SK-N-MC (cell line): ENCODE measurements around the gene BDKRB1.

Experiments used
- DNase-seq: peaks from one replicate; pipeline ENCODE4 v3.0.0-alpha.2; 2011; ENCODE audit warnings: low read depth, low spot score
- H3K27ac ChIP-seq: fragments of 200-600 bp; sonication (generic); 2 replicates; pipeline ENCODE4 v1.5.1; 2016; ENCODE audit warnings: mixed run types
- H3K36me3 ChIP-seq: fragments of 200-600 bp; sonication (generic); 2 replicates; pipeline ENCODE4 v1.6.1; 2017; ENCODE audit warnings: antibody characterized with exemption, low read length, mixed read lengths; ENCODE audit not compliant: insufficient read depth
- H3K4me3 ChIP-seq: fragments of 200-600 bp; sonication (generic); 2 replicates; pipeline ENCODE4 v1.5.1; 2016
- H3K9ac ChIP-seq: fragments of 200-600 bp; sonication (generic); 2 replicates; pipeline ENCODE4 v1.8.0; 2017; ENCODE audit warnings: mixed run types, mixed read lengths; ENCODE audit not compliant: insufficient read length
- H3K9me3 ChIP-seq: fragments of 200-600 bp; sonication (generic); 2 replicates; pipeline ENCODE4 v1.6.1; 2017; ENCODE audit warnings: low read depth, mild to moderate bottlenecking, antibody characterized with exemption, low read length, moderate library complexity, mixed read lengths
- EZH2 ChIP-seq: fragments of 200-600 bp; sonication (generic); IDR thresholded peaks from one replicate; pipeline ENCODE4 v1.6.1; 2017; ENCODE audit warnings: antibody characterized with exemption
- FOXP2 ChIP-seq: optimal IDR thresholded peaks from 2 replicates; pipeline ENCODE3; 2011; ENCODE audit warnings: mild to moderate bottlenecking, moderate library complexity; ENCODE audit not compliant: insufficient read depth; ENCODE audit errors: extremely low read length, control extremely low read depth
- POLR2AphosphoS5 ChIP-seq: IDR thresholded peaks from 2 replicates; pipeline ENCODE4 v1.6.1; 2012; ENCODE audit warnings: mild to moderate bottlenecking, low read depth, low read length, borderline replicate concordance

The BDKRB1 gene

GRCh38 chr14:96284430-96284829 is 28.4 kb downstream of the BDKRB1 start:
- Histone ChIP-seq H3K27ac (no peak overlapping the region), H3K4me3 (no peak overlapping the region), H3K36me3 (peaks cover 13% of the 10 kb centered on the region; the same call in 1 of the 2 replicates), H3K9me3 (no peaks in the 10 kb centered on the region), H3K9ac (no peak overlapping the region)
- DNase-seq = no peak
- no peak for TF ChIP-seq POLR2AphosphoS5
- no peak for TF ChIP-seq EZH2
- no peak for TF ChIP-seq FOXP2

DNA sequence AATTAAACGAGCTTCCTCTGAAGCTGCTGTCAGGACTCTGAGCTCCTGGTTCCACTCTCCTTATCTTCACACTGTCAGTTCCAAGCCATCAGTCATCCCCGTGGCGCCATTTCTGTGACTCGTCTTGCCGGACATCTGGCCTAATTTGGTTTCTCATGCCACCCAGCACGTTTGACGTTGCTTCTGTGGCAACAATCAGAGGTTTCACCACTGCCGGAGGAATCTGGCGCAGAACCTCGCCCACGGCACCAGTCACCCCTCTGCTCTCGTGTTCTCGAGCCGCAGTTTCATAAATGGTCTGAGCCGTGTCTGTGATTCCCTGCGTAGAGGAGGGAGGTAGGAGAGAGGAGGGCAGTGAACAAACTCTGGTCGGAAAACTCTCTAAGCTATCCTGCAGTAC is 29.7 kb downstream of the BDKRB1 start:
- peaks cover 25% of the 10 kb centered on the region for H3K36me3 ChIP-seq
- TF ChIP-seq POLR2AphosphoS5 (no peak), FOXP2 (no peak), EZH2 (no peak)
- H3K27ac ChIP-seq = no peak overlapping the region
- DNase-seq = no peak
- H3K9me3 ChIP-seq = no peaks in the 10 kb centered on the region
- H3K9ac ChIP-seq = no peak overlapping the region
- no peak overlapping the region for H3K4me3 ChIP-seq

- no peak for TF ChIP-seq EZH2
- TF ChIP-seq FOXP2 = no peak
- no peak for TF ChIP-seq POLR2AphosphoS5
- H3K9me3 ChIP-seq = no peaks in the 10 kb centered on the region
- no peak for DNase-seq
- H3K4me3 ChIP-seq = no peak overlapping the region
- H3K9ac ChIP-seq = no peak overlapping the region
- no peak overlapping the region for H3K27ac ChIP-seq
- H3K36me3 ChIP-seq = peaks cover 29% of the 10 kb centered on the region
Observed at GRCh38 chr14:96286251-96286650, 30.2 kb downstream of the BDKRB1 start.

DNA sequence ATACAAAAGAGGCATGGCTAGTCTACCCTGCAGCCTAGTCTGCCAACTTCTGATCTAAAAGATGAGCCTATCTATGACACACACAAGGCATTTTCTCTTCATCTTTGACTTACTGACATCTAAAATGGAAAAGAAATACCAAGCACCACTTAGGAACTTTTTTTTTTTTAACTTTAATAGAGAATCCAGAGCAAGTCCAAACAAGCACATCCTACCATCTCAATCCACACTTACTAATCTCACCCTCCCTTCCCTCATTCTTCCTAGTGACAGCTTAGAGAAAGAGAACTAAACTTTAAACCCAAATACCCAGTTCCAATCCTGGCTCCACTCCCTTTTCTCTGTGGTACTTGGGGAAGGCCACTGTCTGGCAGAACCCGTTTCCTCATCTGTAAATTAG is 31.8 kb downstream of the BDKRB1 start:
- Histone ChIP-seq H3K4me3 (no peak overlapping the region), H3K27ac (no peak overlapping the region), H3K9me3 (no peaks in the 10 kb centered on the region), H3K36me3 (peaks cover 29% of the 10 kb centered on the region), H3K9ac (no peak overlapping the region)
- no peak for DNase-seq
- no peak for TF ChIP-seq EZH2
- no peak for TF ChIP-seq POLR2AphosphoS5
- TF ChIP-seq FOXP2 = no peak

DNA sequence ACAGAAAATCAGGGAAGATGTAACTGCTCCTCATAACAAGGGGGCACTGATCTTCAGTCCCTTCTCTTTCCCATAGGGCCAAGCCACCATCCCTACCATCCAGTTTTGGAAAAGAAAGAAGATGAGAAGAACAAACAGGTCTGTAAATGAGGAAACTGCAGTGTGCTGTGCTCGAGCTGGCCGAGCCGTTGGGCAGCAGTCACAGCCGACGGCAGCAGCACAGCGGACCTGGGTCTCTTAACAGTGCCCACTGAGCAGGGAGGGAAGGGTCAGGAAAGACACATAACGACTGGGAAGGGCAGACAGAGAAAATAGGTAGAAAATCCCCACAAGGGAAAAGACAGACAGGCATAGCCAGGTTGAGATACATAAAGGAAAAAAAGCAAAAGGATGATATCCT is 38.2 kb downstream of the BDKRB1 start:
- Histone ChIP-seq H3K27ac (no peak overlapping the region), H3K9me3 (no peaks in the 10 kb centered on the region), H3K9ac (no peak overlapping the region), H3K4me3 (no peak overlapping the region), H3K36me3 (peaks cover 18% of the 10 kb centered on the region)
- TF ChIP-seq POLR2AphosphoS5 (no peak), EZH2 (no peak), FOXP2 (no peak)
- DNase-seq = no peak

DNA sequence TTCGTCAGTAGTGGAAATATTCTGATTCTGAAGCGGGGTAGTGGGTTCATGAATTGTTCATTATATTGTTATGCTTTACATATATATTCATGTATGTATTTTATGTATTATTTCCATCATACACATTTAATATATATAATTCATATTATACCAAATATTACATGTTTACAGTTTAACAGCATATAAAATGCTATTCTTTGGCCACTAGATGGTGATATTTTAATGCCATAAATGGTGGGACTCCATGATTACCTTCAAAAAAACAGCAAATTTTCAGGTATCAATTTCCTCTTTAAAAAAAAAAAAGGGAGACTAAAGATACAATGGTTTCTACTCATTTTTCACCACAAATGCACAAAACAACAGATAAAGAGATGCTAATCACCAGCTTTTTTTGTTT is 41.0 kb downstream of the BDKRB1 start:
- no peak for DNase-seq
- TF ChIP-seq POLR2AphosphoS5 (no peak), FOXP2 (no peak), EZH2 (no peak)
- H3K9me3 ChIP-seq = no peaks in the 10 kb centered on the region
- no peak overlapping the region for H3K4me3 ChIP-seq
- H3K9ac ChIP-seq = no peak overlapping the region
- no peak overlapping the region for H3K27ac ChIP-seq
- H3K36me3 ChIP-seq = peaks cover 4% of the 10 kb centered on the region; the same call in 1 of the 2 replicates

GRCh38 chr14:96297997-96298515 is 42.0 kb downstream of the BDKRB1 start:
- Histone ChIP-seq H3K9me3 (no peaks in the 10 kb centered on the region), H3K9ac (no peak overlapping the region), H3K4me3 (no peak overlapping the region), H3K36me3 (peaks cover 7% of the 10 kb centered on the region; the same call in 1 of the 2 replicates), H3K27ac (no peak overlapping the region)
- TF ChIP-seq FOXP2 (no peak), POLR2AphosphoS5 (no peak), EZH2 (no peak)
- no peak for DNase-seq

DNA sequence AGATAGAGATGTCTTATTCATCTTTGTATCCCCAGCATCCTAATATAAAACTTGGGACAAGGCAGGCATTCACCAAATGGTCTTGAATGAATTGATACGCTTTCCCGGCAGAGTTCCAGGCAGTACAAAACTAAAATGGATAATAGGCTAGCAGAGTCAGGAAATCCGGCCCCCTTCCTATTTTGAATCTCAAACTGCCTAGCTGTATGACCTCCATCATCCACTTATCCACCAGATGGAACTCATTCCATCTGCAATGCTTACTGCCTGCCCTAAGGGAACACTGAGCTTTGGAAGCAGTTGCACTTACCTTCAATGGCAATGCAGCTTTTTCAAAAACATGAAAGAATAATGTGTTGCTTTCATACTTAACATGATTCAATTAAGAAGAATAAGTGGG is 43.4 kb downstream of the BDKRB1 start:
- H3K36me3 ChIP-seq = peaks cover 7% of the 10 kb centered on the region

DNA sequence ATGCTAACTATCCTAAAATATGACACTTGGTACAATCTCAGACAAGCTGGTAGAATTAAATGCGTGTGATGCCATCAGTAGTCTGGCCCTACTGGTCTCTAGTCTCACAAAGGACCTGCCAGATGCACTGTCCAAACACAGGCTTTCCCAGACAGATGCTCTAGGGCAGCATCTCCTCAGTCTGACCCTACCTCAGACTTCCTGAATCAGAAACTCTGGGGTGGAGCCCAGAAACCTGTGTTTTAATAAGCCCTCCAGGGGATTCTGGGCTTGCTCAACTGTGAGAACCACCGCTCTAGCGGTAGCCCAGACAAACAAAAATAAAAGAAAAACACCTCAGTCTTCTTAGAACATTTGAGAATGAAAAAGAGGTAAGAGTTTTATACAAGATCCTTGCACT is 48.0 kb downstream of the BDKRB1 start:
- DNase-seq = no peak
- peaks cover 24% of the 10 kb centered on the region for H3K36me3 ChIP-seq
- TF ChIP-seq FOXP2 = no peak
- TF ChIP-seq EZH2 = no peak
- TF ChIP-seq POLR2AphosphoS5 = no peak
- H3K4me3 ChIP-seq = no peak overlapping the region
- no peaks in the 10 kb centered on the region for H3K9me3 ChIP-seq
- no peak overlapping the region for H3K27ac ChIP-seq
- H3K9ac ChIP-seq = no peak overlapping the region

More for the DNA sequence above, 43.4 kb downstream of the BDKRB1 start:
- Histone ChIP-seq H3K27ac (no peak overlapping the region), H3K4me3 (no peak overlapping the region), H3K9me3 (no peaks in the 10 kb centered on the region), H3K9ac (no peak overlapping the region)
- TF ChIP-seq FOXP2 = no peak
- no peak for TF ChIP-seq POLR2AphosphoS5
- TF ChIP-seq EZH2 = no peak
- no peak for DNase-seq
